ENCODE results near the gene SLC9A9. TPM values are rescaled to one million over a fixed set of nuclear protein-coding genes. Genes with fewer than 3 reads are reported as not detected.

Gene SLC9A9
- total and polyA plus RNA-seq, 2 of the 8 experiments (the other 6 are each of a cell fraction or from before 2014, with no cell fraction given) = 0.48 to 1.1 TPM

GRCh38 chr3:143830786-143831185 is 17.5 kb downstream of the SLC9A9 start:
- Histone ChIP-seq H3K18ac (ENCODE audit: extremely low read depth, low read length) (no peak overlapping the region), H3K36me3 (ENCODE audit: control insufficient read depth in 2 of 4, insufficient read depth in 4 of 4, low read length in 3 of 4) (no peaks in the 10 kb centered on the region), H4K91ac (replicated peaks; ENCODE audit: insufficient read length, low read length) (no peak overlapping the region), H3K9me3 (ENCODE audit: insufficient read depth in 2 of 2, low read depth in 1 of 2, low read length in 1 of 2) (no peaks in the 10 kb centered on the region), H3K56ac (replicated peaks; ENCODE audit: insufficient read length, low read depth, low read length) (no peak overlapping the region), H2BK15ac (ENCODE audit: low read length) (no peak overlapping the region), H4K8ac (ENCODE audit: extremely low read depth, insufficient read depth, low read length) (no peak overlapping the region), H3K4me1 (replicated peaks in 1 of 4; ENCODE audit: control insufficient read depth in 3 of 4, insufficient read depth in 4 of 4, low read length in 3 of 4) (no peaks in the 10 kb centered on the region), H3K23ac (ENCODE audit: insufficient read length) (no peak overlapping the region), H2BK12ac (ENCODE audit: low read depth, low read length) (no peak overlapping the region), H3K14ac (ENCODE audit: insufficient read length) (no peak overlapping the region), H2BK120ac (replicated peaks; ENCODE audit: low read depth, low read length) (no peak overlapping the region), H2AFZ (ENCODE audit: low read length) (no peak overlapping the region), H2AK5ac (ENCODE audit: low read depth, low read length) (no peak overlapping the region), H3K4me2 (ENCODE audit: insufficient read depth in 1 of 2, low read depth in 2 of 2, low read length in 2 of 2) (no peak overlapping the region), H3K27me3 (replicated peaks in 1 of 4; ENCODE audit: control insufficient read depth in 3 of 4, extremely low read depth in 1 of 4, insufficient read depth in 3 of 4, low read length in 3 of 4) (no peaks in the 10 kb centered on the region), H3K4ac (replicated peaks; ENCODE audit: insufficient read length, low read depth, low read length) (no peak overlapping the region), H2BK5ac (ENCODE audit: low read depth, low read length) (no peak overlapping the region), H2BK20ac (ENCODE audit: low read length) (no peak overlapping the region), H4K20me1 (replicated peaks in 1 of 2; ENCODE audit: control insufficient read depth in 1 of 2, insufficient read depth in 2 of 2, low read length in 2 of 2) (no peaks in the 10 kb centered on the region), H3K4me3 (ENCODE audit: extremely low read depth in 1 of 4, insufficient read depth in 2 of 4, low read depth in 3 of 4, low read length in 4 of 4) (no peak overlapping the region), H4K5ac (ENCODE audit: insufficient read length, low read depth, low read length) (no peak overlapping the region), H3K23me2 (ENCODE audit: low read depth, low read length) (no peaks in the 10 kb centered on the region), H3K27ac (ENCODE audit: low read depth, low read length) (no peak overlapping the region), H3K9ac (replicated peaks in 1 of 4; ENCODE audit: extremely low read depth in 1 of 4, low read depth in 3 of 4, low read length in 3 of 4) (no peak overlapping the region), H3K79me1 (ENCODE audit: low read depth, low read length) (no peaks in the 10 kb centered on the region), H3K79me2 (ENCODE audit: control insufficient read depth in 1 of 2, insufficient read depth in 2 of 2, low read length in 2 of 2) (no peaks in the 10 kb centered on the region)
- CTCF ChIA-PET (ENCODE audit: partially characterized antibody) = no interaction called here
- TF ChIP-seq SRF (IDR thresholded peaks at IDR 0.05; ENCODE audit: low read depth, low read length) (no peak), JUN (IDR thresholded peaks at IDR 0.05; ENCODE audit: low read depth, low read length) (no peak), SP2 (IDR thresholded peaks at IDR 0.05; ENCODE audit: low read length) (no peak), POU5F1 (IDR thresholded peaks at IDR 0.05; ENCODE audit: low read depth, low read length) (no peak), TCF12 (IDR thresholded peaks at IDR 0.05; ENCODE audit: low read depth, low read length) (no peak), YY1 (IDR thresholded peaks at IDR 0.05; ENCODE audit: low read depth, low read length) (no peak), SAP30 (IDR thresholded peaks at IDR 0.05; ENCODE audit: insufficient read depth, insufficient replicate concordance, low read length) (no peak), SIN3A (conservative IDR thresholded peaks at IDR 0.05 in 1 of 2, IDR thresholded peaks at IDR 0.05 in 1 of 2; ENCODE audit: low read depth in 1 of 2, low read length in 2 of 2) (no peak), RNF2 (IDR thresholded peaks at IDR 0.05; ENCODE audit: borderline replicate concordance, low read depth, low read length, missing control alignments, poor library complexity, severe bottlenecking) (no peak), NANOG (IDR thresholded peaks at IDR 0.05; ENCODE audit: insufficient read depth, low read depth, low read length, poor library complexity, severe bottlenecking) (no peak), SP1 (IDR thresholded peaks at IDR 0.05; ENCODE audit: low read depth, low read length) (no peak), SP4 (IDR thresholded peaks at IDR 0.05; ENCODE audit: low read length) (no peak), POLR2AphosphoS5 (IDR thresholded peaks at IDR 0.05; ENCODE audit: low read depth, low read length) (no peak), ZNF274 (IDR thresholded peaks at IDR 0.05; ENCODE audit: borderline replicate concordance, extremely low read depth, low read length) (no peak)
- POLR2A ChIA-PET (ENCODE audit: partially characterized antibody) = no interaction called here
- DNase-seq (ENCODE audit: low read depth in 1 of 2, low spot score in 2 of 2) = no peak
- no peak for FAIRE-seq
